Testis (tissue), 3 donors: Measurements from ENCODE around the gene FIBIN. TPM values are rescaled to one million over a fixed set of nuclear protein-coding genes. Genes with fewer than 3 reads are reported as not detected.
"Not testable (repeated sequence)": the region's sequence is repeated elsewhere in the genome, so short reads cannot be mapped to it uniquely, and the experiment has no call there.

Experiments
- DNase-seq: peaks from one replicate; pipeline ENCODE4 v3.0.0-alpha.2; 2019
- H3K27ac ChIP-seq, 2 donors: fragments of 200-600 bp; sonication (generic); one replicate each; pipeline ENCODE4 v1.5.1; 2019
- H3K27me3 ChIP-seq: fragments of 200-600 bp; sonication (generic); one replicate; pipeline ENCODE4 v1.5.1; 2019
- H3K36me3 ChIP-seq: fragments of 200-600 bp; sonication (generic); one replicate; pipeline ENCODE4 v1.5.1; 2017; ENCODE audit warnings: low read depth; ENCODE audit errors: missing control alignments
- H3K4me1 ChIP-seq: fragments of 200-600 bp; sonication (generic); one replicate; pipeline ENCODE4 v1.5.1; 2019
- H3K4me3 ChIP-seq, 2 donors: fragments of 200-600 bp; sonication (generic); one replicate each; pipeline ENCODE4 v1.5.1; 2017 to 2019
- H3K9me3 ChIP-seq: fragments of 200-600 bp; sonication (generic); one replicate; pipeline ENCODE4 v1.5.1; 2017
- CTCF ChIP-seq, 3 experiments: fragments of 450-650 bp in 2 of 3; fragments of 200-600 bp in 1 of 3; sonication (generic) in 1 of 3; IDR thresholded peaks; one replicate each; pipeline ENCODE4 v1.5.1; 2016 to 2019; ENCODE audit warnings: antibody characterized with exemption in 3 of 3, mild to moderate bottlenecking in 2 of 3, moderate library complexity in 1 of 3
- POLR2A ChIP-seq: fragments of 450-650 bp; IDR thresholded peaks from one replicate; pipeline ENCODE4 v1.6.1; 2017; ENCODE audit warnings: antibody characterized with exemption, mild to moderate bottlenecking, moderate library complexity
- WGBS, 2 donors: methylation state at CpG; one replicate each; pipeline ENCODE4 v1.1.5; 2018; 5-methylcytosine and 5-hydroxymethylcytosine counted together
- intact Hi-C: fragments of 100-400 bp; cut with DNase I; formaldehyde crosslinking; loops from one replicate; pipeline ENCODE4 v1.15.1; 2023; ENCODE audit warnings: low total_unique reads
- polyA plus RNA-seq: library from polyadenylated mRNA; stranded (reverse); fragments of 350-450 nt; fragmentation: Illumina TruSeq; extraction: RNeasy Lipid Tissue Mini Kit (QIAGEN cat#74804); gene quantifications from one replicate; pipeline ENCODE4 v1.2.3, GENCODE V29; 2014; ENCODE audit warnings: low read depth, low replicate concordance; ENCODE audit not compliant: insufficient read depth
- total RNA-seq, 2 donors: library from RNA; depleted of rRNA; stranded (reverse); fragments of >200 nt; gene quantifications; one replicate each; pipeline ENCODE4 v1.2.3, GENCODE V29; 2016

FIBIN gene
- total and polyA plus RNA-seq, 3 donors from 2014 or later: 0.39 to 6.5 (median 5.3) TPM

DNA sequence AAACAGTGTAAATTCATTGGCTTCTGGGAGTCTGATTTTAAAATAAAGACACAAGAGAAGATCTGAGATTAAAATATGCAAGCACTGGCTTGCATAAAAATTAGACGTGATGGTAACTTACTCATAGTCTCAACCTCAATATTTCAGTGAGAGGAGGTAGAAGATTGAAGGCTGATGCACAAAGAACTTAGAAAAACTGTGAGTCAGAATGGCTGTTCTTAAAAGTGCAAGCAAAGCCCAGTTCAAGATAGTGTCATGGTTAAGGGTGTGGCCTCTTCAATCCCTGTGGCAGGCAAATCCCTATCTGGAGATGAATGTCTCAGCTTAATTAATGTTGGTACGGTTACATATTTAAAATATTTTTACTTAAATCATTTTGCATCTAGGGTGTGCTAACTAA lies 33.6 kb upstream of the FIBIN start:
- Histone ChIP-seq H3K4me3 (no peak overlapping the region), H3K9me3 (no peaks in the 10 kb centered on the region), H3K27me3 (no peaks in the 10 kb centered on the region), H3K27ac (no peak overlapping the region), H3K36me3 (no peaks in the 10 kb centered on the region), H3K4me1 (no peaks in the 10 kb centered on the region)
- DNase-seq: no peak
- TF ChIP-seq POLR2A (no peak), CTCF (IDR thresholded peaks at IDR 0.05) (no peak)
- intact Hi-C loops: no loop called here
- 94 to 96% methylated on average over 2 of the region's 2 CpGs for WGBS, 2 donors

DNA sequence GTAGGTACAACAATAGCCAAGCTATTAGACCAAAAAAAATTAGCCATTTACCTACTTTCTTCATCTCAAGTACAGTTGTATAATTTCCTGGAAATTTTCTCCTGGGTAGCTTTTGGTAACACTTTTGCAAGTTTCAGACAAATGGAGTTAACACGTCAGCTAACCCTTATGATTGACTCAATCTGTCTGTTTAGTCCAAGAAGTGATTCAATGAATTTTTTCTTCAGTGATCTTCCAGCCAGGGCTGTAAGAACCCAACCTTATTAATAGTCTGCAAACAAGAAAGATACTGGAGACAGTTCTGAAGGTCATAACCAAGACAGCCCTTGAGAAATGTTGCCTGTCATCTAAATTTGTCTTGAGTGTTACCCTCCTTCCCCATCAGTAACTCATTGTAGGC lies 30.1 kb upstream of the FIBIN start:
- no peaks in the 10 kb centered on the region for H3K27me3 ChIP-seq
- no peaks in the 10 kb centered on the region for H3K9me3 ChIP-seq
- H3K36me3 ChIP-seq: no peaks in the 10 kb centered on the region
- intact Hi-C loops: no loop called here
- DNase-seq: no peak
- 55 to 82% methylated on average over 1 of the region's 1 CpG for WGBS, 2 donors
- no peak overlapping the region for H3K27ac ChIP-seq
- H3K4me3 ChIP-seq: no peak overlapping the region
- TF ChIP-seq CTCF (IDR thresholded peaks at IDR 0.05) (no peak), POLR2A (no peak)
- no peaks in the 10 kb centered on the region for H3K4me1 ChIP-seq

- 39 to 41% methylated on average over 3 of the region's 3 CpGs for WGBS, 2 donors
- H3K27ac ChIP-seq: no peak overlapping the region
Measured at GRCh38 chr11:26964339-26964738, 29.6 kb upstream of the FIBIN start.

DNA sequence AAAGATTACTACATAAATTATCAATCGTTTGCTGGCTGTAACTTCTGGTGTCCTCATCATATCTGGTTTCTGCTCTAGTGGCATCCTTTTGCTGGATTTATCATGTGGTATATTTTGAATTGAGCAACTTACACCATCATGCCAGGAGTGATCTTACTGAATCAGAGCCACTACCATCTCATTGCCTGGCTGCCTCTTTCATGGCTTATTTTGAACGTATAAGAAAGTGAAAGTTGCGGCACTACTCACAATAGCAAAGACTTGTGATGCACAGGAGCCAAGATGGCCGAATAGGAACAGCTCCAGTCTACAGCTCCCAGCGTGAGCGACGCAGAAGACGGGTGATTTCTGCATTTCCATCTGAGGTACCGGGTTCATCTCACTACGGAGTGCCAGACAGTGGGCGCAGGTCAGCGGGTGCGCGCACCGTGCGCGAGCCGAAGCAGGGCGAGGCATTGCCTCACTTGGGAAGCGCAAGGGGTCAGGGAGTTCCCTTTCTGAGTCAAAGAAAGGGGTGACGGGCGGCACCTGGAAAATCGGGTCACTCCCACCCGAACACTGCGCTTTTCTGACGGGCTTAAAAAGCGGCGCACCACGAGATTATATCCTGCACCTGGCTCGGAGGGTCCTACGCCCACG lies 28.9 kb upstream of the FIBIN start:
- DNase-seq, H3K9me3 ChIP-seq, intact Hi-C loops, H3K27me3 ChIP-seq, H3K4me1 ChIP-seq, H3K36me3 ChIP-seq, H3K4me3 ChIP-seq, H3K27ac ChIP-seq: not testable (repeated sequence)
- WGBS, 2 donors: 74 to 84% methylated on average over 21 to 30 of the region's 32 CpGs

More at GRCh38 chr11:26964339-26964738, 29.6 kb upstream of the FIBIN start:
- no peaks in the 10 kb centered on the region for H3K9me3 ChIP-seq
- no peak for DNase-seq
- no peaks in the 10 kb centered on the region for H3K36me3 ChIP-seq
- no peaks in the 10 kb centered on the region for H3K27me3 ChIP-seq
- intact Hi-C loops: no loop called here
- H3K4me1 ChIP-seq: no peaks in the 10 kb centered on the region
- TF ChIP-seq CTCF (IDR thresholded peaks at IDR 0.05): no peak
- no peak for TF ChIP-seq POLR2A
- H3K4me3 ChIP-seq: no peak overlapping the region

GRCh38 chr11:26971961-26972360 lies 22.0 kb upstream of the FIBIN start:
- 84 to 89% methylated on average over 2 of the region's 2 CpGs for WGBS, 2 donors
- DNase-seq: no peak
- Histone ChIP-seq H3K9me3 (no peaks in the 10 kb centered on the region), H3K36me3 (no peaks in the 10 kb centered on the region), H3K27ac (no peak overlapping the region), H3K27me3 (no peaks in the 10 kb centered on the region), H3K4me1 (no peaks in the 10 kb centered on the region), H3K4me3 (no peak overlapping the region)
- intact Hi-C loops: no loop called here
- TF ChIP-seq POLR2A: no peak
- TF ChIP-seq CTCF (IDR thresholded peaks at IDR 0.05): no peak
